UCSD-AML1 (cell line): Measurements from ENCODE around the gene PLA2G2D.
A peak's percentile ranks its signal among the peaks of the same experiment; 100 is the strongest.

ENCODE experiments used
- DNase-seq: peaks from one replicate; lab custom pipeline; 2025; ENCODE audit not compliant: unreplicated experiment; lab: John Stamatoyannopoulos, UW

The PLA2G2D gene, protein sequence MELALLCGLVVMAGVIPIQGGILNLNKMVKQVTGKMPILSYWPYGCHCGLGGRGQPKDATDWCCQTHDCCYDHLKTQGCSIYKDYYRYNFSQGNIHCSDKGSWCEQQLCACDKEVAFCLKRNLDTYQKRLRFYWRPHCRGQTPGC

DNA sequence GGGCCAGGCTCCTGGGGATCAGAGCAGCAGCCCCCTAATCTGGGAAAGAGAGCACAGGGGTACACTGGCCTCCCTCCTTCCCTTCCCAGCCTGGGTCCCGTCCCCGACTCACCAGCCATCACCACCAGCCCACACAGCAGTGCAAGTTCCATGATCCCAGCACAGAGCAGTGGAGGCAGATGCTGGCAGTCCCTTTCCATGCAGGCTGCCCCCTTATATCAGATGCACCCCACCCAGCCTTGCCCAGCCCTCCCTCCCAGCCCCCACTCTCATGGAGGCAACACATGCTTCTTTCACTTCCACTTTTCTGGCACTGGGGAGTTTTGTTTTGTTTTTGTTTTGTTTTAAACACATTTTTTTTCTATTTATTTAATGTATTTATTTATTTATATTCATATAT lies at the start of gene PLA2G2D:
TSS of gene PLA2G2D (minus strand) at position 190 of the 400 bp plus-strand sequence. CDS start at position 152, 38 bp downstream.
- DNase-seq, result no peak

DNA sequence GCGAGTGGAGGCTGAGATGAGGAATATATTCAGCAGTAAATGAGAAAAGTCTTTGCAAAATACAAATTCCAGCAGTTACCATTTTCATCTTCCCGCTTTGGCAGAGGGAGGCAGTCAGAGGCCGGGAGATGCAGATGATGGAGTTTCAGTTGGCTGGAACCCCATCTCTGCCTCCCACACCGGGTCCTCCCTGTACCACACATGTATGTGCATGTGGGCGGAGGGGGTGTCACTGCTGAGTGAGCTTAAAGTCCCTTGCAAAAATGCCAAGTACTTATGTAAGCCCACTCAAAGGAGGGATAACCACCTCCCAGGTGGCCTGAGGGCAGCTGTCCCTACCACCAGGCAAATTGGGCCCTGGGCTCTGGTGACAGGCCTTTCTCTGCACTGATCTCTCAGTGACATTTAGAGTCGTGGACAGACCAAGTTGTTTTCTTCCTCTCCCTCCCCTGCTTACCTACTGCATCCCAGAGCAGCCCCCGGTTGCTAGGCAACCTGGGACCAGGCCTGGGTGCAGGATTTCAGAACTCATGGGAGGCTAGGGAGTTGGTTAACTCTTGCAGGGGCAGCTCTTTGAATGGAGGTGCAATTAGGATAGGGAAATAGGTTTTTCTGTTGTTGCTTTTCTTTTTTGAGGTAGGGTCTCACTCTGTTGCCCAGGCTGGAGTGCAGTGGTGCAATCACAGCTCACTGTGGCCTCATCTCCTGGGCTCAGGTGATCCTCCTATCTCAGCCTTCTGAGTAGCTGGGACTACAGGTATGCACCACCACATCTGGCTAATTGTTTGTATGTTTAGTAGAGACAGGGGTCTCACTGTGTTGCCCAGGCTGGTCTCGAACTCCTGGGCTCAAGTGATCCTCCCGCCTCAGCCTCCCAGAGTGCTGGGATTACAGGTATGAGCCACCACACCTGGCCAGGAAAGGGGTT lies 49.5 kb upstream of the PLA2G2D start:
- no peak for DNase-seq

DNA sequence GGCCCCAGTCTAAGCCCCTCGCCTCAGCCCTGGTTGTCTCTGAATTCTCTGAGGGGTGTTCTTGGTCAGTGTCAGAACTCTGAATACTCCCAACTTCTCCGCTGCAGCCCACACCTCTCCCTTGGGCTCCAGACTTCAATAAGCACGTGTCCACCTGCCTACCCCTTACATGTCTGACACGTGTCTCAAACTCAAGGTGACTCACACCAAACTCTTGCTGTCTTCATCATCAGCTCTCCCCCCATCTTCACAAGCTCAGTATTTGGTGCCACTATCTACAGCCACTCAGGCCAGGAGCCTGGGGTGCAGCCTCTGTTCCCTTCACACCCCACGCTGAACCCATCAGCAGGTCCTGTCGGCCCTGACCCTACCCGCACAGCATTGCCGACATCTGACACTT lies 47.8 kb upstream of the PLA2G2D start:
- DNase-seq, result no peak

DNA sequence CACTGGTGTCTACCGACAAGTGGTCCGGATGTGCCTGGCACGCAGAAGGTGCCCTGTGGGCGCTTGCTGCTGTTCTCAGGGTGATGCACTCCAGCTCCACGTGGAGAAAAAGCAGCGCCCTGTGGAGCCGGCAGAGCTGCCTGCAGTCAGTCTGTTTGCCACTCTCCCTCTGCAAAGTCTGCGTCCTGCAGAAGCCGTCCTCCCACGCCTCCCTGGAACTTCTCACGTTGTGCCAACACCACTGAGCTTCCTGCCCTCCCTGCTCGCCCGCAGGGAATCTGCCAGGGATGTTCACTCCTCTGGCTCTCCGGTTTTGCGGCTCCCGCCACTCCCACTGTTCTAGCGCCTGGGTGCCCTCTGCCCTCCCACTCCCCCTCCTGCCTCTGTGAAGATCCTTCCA lies 46.7 kb upstream of the PLA2G2D start:
- DNase-seq, result peak; percentile 73

DNA sequence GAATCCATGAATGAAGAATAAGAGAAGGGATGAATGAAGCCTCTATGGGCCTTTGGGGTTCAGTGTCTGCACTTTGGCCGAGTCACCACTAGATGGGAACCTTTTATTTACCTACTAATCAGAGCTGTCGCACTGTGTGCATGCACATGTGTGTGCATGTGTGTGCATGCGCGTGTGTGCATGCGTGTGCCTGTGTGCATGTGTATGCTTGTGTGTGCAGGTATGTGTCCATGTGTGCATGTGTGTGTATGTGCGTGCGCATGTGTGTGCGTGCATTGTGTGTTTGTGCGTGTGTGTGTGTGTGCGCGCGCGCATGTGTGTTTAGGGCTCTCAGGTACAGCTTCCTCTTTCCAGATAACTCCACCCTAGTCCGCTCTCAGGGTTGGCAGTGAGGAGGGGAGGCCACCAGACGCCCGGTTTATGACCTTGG lies 46.2 kb upstream of the PLA2G2D start:
- peak; percentile 73 for DNase-seq

DNA sequence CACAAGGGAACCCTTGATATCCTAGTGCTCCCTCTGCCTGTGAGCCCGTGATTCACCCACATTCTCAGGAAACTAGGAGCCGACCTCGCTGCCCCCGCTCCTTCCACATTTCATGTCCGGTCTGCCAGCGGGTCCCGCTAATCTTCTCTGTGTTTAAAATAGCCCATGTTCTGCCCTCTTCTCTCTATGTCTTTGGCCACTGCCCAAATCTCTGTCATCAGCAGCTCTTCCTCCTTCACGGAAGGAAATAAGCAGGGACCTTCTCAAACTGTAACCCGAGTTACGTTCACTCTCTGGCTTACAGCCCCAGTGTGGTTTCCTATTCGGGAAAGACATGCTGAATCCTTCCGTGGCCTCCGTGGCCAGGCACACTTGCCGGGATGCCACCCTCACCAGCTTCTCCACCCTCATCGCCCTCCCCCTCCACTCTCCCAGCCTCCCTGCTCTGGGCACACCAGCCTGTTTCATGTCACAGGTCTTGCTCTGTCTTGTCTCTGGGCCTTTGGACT lies 45.4 kb upstream of the PLA2G2D start:
- DNase-seq, result peak; percentile 59

DNA sequence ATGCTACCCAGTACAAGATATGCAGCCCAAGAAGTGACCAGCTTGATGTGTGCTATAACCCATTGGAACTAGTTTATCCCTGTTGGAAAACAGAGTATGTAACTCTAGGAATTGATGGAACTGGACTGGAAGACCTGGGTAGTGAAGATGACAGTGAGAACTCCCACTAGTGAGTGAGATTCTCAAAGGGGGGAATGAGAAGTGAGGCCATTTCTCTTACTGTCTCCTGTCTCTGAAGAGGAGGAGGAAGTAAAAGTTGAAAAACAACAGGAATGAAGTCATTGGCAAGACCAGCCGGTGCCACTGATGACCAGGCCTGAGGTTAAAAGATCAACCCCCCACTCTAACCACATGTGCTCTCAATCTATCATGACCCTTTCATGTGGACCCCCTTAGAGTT lies 40.7 kb upstream of the PLA2G2D start:
- no peak for DNase-seq

DNA sequence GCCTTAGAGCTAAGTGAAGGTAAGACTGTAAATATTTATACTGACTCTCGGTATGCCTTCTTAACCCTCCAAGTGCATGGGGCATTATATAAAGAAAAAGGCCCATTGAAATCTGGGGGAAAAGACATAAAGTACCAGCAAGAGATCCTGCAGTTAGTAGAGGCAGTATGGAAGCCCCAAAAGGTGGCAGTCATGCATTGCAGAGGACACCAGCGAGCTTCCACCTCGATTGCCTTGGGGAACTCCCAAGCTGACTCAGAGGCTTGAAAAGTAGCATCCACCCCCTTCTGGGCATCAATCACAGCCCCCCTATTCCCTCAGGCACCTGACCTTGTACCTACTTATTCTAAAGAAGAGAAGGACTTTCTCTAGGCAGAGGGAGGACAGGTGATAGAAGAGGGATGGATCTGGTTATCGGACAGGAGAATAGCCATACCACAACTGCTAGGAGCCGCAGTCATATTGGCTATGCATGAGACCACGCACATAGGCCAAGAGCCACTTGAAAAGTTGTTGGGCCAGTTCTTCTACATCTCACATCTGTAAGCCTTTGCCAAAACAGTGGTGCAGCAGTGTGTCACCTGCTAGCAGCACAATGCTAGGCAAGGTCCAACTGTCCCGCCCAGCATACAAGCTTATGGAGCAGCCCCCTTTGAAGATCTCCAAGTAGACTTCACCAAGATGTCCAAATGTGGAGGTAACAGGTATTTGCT lies 39.2 kb upstream of the PLA2G2D start:
- DNase-seq, result no peak

DNA sequence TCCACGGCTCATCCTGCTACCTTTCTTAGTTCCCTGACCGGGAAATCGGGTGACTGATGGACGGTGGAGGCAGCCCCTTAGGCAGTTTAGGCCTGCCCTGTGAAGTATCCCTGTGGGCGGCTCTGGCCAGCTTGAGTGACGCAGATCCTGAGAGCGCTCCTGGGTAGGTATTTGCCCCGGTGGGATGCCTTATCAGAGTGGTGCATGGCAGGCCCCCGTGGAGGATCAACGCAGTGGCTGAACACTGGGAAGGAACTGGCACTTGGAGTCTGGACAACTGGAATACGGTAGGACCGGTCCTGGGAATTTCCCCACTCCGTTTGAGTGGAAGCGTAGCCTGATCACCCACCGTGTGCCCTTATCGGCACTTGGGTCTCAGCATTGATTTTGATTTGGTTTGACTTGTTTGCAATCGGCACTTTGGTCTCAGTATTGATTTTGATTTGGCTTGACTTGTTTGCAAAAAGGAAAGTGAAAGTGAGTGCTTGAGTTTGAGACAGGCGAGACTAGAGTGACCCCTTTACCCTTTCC lies 35.0 kb upstream of the PLA2G2D start:
- no peak for DNase-seq

DNA sequence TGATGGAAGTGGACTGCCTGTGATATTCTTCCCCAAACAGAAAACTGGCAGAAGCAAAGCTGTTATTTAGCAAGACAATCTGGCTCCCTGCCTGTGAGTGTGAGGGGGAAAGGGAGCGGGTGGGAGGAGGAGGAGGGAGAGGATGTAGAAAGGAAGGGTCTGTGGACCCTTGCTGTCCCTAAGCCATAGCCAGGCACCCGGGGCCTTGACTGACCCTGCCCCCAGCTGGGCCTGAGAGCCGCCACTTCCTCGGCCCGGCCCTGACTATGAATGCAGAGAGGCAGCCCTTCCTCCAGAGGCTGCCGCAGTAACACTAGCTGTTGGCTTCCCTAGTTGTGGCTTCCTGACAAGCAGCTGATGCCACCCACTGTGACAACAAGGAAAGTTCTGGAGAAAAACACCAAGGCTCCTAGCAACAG lies 33.7 kb upstream of the PLA2G2D start:
- peak; percentile 71 for DNase-seq

DNA sequence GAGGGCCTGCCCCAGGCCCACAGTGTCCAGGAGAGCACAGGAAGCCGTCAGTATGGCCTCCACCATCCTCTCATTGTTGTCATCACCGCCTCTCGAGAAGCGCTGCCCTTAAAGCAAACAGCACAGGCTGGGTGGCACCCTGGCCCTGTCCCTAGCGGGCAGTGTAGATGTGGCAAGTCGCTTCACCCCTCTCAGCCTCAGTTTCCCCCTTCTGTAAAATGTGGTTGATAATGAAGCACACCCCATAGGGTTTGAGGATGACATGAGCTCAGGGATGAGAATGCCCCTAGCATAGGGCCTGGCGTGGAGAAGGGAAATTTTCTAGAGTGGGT lies 33.2 kb upstream of the PLA2G2D start:
- DNase-seq, result no peak

DNA sequence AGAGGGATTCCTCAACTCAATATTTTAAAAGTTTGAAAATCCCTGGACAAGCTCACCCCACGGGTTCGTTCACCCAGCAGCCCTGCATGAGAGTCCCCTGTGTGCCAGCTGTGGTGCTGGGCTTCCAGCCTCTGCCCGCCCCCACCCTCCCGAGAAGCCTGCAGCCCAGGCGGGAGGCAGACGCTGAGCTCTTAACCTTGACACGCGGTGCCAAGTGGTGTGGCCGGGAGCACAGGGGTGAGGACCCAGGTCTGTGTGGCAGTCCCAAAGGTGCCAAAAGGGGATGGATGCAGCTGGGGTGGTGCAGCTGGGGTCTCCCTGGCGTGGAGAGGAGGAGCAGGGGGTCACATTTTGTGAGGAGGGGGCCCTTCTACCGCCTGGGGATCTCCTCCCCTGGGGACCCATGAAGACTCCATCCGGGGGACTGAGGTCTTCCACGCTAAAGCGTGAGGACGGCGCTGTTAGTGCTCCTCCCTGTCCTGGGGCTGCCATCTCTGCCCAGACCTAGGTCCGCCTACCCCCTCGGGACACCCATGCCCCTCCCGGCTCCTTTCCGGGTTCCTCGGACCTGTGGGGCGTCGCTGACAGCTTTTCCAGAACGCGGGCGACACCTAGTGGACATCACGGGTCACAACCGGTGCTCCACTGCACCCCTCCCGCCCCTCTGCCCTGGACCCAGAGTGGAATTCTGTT lies 32.7 kb upstream of the PLA2G2D start:
- peak; percentile 80 for DNase-seq

DNA sequence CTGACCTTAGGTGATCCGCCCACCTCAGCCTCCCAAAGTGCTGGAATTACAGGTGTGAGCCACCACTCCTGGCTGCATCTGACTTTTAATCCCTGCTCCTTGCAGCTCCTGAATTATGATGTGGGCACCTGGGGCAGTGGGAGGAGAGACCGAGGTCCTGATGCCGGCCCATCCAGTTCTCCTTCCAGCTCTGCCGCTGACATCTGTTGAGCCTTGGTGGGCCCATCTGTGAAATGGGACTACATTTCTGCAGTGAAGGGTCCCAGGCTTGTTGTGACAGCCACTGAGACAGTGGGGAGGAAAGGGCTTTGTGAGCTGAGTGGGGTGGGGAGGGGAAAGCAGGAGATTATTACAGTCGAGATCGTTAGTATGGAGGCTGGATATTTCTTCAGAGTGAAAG lies 31.6 kb upstream of the PLA2G2D start:
- no peak for DNase-seq

DNA sequence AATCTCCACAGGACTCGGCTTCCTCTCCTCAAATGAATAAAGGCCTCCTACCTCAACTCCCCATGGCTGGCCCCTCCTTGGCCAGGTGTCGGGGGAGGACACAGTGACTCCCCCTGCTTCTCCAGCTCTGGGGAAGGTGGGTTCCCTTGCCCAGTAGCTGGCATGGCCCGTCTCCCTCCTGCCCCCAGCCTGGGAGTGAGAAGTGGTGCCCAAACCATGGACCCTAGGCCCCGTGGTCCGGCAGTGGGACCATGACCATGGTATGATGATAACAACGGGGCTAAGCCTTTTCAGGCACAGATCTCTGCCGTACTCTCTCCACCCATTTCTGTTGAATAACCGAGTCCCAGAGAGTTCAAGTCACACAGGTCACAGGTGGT lies 31.0 kb upstream of the PLA2G2D start:
- DNase-seq, result no peak

DNA sequence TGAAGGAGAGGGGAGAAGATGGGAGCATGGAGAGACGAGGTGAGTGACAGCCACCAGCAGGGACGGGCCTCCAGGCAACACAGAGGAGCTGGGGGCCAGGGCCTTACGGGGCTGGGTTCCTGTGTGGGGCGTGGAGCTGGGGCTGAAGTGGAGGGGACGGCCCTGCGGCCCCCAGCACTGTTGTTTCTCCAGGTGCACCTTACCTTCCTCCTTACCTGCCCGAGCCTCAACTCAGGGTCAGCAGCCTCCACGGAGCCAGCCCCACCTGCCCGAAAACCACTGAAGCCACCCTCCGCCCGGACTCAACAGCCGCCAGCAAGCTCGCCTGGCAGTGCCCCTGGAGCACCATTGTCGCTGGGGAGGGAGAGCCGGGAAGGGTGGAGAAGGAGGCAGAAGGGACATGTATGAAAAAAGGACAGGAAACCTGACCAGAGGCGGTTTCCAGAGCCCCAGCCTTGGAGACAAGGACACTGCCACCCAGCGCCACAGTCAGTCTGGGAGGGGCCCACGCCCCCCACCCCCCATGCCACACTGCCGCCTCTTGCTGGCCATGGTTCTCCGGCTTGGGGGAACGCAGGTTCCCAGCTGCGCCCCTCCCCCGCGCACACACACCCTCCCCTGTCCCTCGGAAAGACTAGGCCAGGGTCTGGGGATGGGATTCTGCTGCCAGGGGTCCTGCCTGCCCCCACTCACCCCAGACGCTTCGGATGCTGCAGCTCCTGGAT lies 30.4 kb upstream of the PLA2G2D start:
- DNase-seq, result no peak

DNA sequence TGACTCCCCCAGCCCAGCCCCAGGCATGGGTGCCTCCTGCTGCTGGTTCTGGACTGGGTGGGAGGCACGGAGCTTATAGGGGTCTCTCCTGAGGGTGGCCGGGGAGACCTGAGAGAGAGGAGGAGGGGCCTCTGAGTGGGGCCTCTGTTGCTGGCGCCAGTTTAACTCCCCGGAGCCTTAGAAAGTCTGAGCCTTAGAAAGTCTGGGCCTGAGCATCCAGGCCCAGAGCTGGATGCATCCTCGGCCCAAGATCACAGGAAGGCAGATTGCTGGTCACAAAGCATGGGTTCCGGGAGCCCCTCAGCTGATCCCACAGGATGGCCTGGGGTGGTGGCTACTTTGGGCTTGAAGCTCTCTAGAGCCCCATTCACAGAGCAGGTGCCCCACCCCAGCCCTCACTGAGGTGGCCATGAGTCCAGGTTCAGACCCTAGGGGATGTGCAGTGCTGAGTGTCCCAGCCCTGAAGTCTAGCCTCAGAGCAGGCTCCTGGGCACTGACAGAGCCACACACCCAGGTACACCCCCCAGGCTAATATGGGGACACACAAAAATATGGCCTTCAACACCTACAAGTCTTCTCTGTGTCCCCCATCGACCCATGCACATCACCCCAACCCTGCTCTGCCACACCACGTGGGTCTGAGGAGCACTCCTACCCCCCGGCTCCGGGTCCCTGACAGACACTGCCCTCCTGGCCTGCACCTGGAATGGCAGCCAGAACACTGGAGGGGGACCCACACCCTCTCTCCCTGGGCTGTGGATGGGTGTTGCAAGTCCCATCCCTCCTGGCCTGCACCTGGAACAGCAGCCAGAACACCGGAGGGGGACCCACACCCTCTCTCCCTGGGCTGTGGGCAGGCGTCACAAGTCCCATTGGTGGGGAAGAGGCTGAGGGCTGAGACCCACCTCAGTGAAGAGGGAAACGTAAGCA lies 29.5 kb upstream of the PLA2G2D start:
- no peak for DNase-seq

DNA sequence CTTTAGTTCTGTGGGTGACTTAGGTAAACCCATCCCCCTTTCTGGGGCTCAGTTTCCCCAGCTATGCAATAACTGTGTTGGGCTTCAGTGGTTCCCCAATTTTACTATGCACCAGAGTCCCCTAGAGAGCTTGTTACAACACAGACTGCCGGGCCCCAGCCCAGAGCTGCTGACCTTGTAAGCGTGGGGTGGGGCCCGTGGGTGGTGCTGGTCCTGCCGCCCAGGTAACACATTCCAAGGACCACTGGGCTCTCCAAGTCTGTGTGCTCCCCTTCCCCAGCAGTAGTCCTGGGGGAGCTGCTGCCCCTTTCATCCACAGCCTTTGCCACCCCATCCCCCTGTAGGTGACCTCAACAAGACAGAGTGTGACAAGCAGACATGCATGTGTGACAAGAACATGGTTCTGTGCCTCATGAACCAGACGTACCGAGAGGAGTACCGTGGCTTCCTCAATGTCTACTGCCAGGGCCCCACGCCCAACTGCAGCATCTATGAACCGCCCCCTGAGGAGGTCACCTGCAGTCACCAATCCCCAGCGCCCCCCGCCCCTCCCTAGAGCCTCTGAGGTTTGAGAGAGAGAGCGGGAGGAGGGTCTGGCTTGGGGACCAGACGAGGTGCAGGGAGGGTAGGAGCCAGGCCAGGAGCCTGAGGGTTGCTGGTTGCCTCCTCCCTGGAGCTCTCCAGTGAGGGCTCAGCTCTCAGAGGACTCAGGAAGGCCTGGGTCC lies 28.7 kb upstream of the PLA2G2D start:
- no peak for DNase-seq

DNA sequence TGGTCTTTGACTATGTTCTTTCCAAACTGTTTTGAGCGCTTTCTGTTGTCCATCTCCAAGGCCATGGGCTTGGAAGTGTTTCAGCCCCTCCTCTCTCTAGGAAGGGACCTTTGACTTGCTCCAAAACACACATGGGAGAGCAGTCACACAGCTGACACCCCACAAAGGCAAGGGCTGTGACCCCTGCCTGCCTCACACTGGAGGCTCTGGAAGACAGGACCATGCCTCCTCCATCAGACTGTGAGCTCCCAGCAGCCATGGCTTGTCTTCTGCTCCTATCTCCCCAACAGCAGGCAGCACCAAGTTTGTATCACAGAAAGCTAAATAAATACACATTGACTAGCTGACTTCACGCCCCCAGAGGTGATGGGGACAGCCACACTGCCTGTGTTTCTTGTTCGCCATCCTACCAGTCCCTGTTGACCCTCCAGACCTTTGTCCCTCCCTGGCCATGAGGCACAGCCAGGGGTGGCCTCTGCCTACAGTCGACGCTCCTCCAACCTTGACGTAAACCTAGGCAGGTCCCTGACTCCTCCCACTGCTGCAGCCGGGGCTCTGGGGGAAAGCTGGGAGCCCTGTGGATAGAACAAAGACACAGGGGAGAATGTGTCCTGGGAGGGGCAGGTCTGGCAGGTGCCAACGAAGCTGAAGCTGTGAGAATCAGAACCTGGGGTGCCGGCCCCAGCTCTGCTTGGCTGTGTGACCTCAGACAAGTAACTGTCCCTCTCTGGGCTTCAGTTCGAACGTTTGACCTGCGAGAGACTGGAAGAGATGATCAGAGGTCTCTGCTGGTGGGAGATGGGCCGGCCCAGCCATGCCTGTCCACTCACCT lies 24.6 kb upstream of the PLA2G2D start:
- DNase-seq, result no peak
